Stimulated activated CD4-positive, alpha-beta T cell treated with anti-CD3 and anti-CD28 coated beads, TNF-alpha, amount 100 ng/mL, for 4 hours (primary cell): ENCODE results near the gene GTPBP4.

Experiments used
- DNase-seq, 3 experiments: peaks; one replicate each; pipeline ENCODE4 v3.0.0-alpha.2; 2020; ENCODE audit warnings: low read depth in 3 of 3

Gene GTPBP4

DNA sequence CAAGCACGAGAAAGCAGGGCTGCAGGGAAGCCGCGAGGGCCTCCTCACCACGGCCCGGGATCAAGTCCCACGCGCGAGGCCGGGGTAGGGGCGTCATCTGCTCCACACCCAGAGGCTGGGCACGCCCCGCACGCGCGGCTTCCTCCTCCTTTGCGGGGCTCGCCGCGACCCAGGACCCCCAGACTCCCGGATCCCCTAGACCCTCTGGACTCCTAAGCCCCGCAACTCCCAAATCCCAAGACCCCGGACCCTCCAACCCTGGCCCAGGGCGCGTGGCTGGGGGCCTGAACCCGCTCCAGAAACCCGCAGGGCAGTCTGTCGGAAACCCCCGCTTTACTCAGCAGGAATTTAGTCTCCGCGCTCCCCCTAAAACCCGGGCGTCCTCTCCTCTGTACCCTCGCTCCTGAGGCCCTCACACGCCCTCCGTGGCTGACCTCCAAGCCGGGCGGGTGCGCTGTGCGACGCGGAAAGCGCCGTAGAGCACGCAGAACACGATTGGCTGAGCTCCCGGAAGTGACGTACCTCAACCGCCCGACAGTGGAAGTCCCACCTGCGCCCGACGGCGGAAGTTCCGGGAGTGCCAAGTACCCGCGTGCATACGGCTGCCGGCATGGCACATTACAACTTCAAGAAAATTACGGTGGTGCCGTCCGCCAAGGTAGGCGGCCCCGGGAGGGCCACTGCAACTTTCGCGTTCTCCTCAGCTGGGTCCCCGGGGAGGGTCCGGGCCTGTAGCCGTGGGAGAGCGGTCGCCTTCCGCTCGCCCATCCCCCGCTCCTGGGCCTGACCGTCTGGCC lies at the start of gene GTPBP4:
Gene GTPBP4, plus strand, starts transcription at position 565 of the 797 bp plus-strand sequence. Its CDS starts 46 bp downstream, at position 611.
- peak; percentile 88 to 93 (median 93) for DNase-seq

GRCh38 chr10:938941-939678 lies 49.1 kb upstream of the GTPBP4 start:
- DNase-seq: no peak

GRCh38 chr10:943334-944033 lies 44.8 kb upstream of the GTPBP4 start:
- DNase-seq: no peak

GRCh38 chr10:944034-944831 lies 44.0 kb upstream of the GTPBP4 start:
- peak in 2 of 3 experiments; percentile 28 to 32 for DNase-seq

DNA sequence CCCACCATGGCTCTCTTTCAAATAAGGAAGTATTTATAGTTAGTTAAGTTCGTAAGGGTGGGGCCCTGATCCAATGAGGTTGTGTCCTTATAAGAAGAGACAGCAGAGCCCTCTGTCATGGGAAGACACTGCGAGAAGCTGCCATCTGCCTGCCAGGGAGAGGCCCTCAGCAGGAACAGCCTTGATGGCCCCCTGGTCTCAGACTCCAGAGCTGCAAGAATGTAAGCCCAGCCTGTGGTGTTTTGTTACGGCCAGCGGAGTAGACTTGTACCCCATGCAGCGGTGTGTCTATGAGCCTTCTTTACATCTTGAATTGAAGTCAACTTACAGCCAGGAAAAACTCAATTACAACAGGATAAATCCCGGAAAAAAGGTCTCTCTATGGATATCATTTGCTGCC lies 42.5 kb upstream of the GTPBP4 start:
- no peak for DNase-seq

DNA sequence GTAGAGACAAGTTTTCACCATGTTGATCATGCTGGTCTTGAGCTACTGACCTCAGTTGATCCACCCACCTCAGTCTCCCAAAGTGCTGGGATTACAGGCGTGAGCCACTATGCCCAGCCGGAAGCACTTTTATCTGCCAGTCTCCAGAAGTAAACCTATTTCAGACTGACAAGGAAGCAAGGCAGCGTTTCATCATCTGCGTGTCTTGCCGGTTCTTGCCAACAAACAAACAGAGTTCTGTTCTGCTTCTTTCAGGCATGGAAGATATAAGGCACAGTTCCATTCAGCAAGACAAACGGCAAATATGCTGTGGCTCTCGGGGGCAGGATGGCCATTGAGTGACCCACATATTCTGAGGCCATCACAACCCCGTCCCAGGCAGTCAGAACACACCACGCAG lies 41.2 kb upstream of the GTPBP4 start:
- no peak for DNase-seq

GRCh38 chr10:947881-948280 lies 40.4 kb upstream of the GTPBP4 start:
- DNase-seq: no peak

GRCh38 chr10:948347-948746 lies 39.9 kb upstream of the GTPBP4 start:
- no peak for DNase-seq

- no peak for DNase-seq
These were observed 38.8 kb upstream of the GTPBP4 start for GRCh38 chr10:949446-949845.

DNA sequence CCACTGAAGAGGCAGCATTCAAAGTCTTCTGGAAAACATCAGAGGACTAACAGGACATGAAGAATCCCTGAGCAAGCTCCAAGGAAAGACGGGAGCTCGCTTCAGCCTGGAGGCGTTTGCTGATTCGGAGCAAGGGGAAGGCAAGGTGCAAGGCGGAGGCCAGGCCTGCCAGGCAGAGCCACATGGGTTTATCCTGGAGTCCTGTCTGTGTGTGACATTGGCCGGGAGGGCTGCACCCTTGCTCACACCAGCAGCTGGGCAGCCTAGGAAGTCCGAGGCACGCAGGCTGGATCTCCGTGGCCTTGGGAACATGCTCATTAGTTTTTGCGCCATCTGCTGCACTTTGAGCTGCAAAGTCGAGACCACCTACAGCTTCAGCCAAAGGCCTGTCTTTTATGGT lies 34.4 kb upstream of the GTPBP4 start:
- DNase-seq: no peak

DNA sequence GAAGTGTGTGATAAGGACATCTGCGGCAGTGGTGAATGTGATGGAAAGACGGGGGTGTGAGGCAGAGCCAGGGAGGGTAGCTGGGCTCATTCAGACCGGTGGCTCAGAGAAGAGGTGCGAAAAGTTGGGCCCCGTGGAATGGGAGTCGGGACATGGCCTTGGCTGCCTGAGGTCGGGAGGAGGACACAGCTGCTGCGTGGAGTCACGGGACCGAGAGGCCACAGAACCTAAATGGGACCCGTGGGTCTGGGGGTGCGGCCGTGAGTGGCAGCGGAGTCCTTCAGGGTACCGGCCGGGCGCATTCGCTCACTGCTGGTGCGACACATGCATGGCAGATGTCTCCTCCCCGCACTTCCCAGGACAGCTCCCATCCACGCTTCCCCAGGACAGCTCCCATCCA lies 33.8 kb upstream of the GTPBP4 start:
- no peak for DNase-seq

- DNase-seq: no peak
These were observed 33.0 kb upstream of the GTPBP4 start for GRCh38 chr10:955127-955819.

DNA sequence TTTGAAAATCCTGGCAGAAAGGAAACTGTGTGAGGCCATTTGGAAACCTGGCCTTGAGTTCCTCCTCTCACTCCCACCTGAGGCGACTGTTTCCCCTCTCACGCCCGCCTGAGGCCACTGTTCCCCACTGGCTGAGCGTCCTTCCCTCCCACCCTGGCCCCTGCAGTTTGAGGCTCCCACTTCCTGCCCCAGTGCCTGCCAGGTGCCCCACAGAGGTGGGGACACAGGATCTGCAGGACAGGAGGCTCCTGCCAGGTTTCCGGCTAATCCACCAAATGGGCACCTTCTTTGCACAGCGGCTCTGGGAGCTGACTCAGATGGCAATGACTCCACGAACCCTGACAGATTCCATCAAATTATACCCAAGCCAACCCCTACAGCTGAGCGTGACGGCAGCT lies 32.4 kb upstream of the GTPBP4 start:
- DNase-seq: no peak

DNA sequence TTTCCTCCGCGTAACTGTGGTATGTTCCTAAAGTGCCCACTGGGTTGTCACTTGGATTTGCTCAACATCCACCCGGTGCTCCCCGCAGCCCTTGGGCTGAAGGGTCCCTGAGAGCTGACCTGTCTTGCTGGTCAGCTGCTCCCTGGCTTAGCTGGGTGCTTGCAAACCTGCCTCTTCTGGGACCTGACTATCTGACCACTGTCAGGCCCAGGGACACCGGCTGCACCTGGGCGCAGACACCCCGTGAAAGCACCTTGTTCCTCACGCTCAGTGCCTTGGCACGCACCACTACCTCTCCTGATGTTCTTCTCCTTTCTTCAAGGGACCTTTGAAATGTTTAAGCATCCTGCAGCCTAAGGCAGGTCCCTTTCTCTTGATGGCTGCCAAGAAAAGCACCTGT lies 30.1 kb upstream of the GTPBP4 start:
- no peak for DNase-seq

- DNase-seq: no peak
These were observed 29.4 kb upstream of the GTPBP4 start for GRCh38 chr10:958856-959255.

- DNase-seq: no peak
These were observed 25.9 kb upstream of the GTPBP4 start for GRCh38 chr10:962342-962741.

DNA sequence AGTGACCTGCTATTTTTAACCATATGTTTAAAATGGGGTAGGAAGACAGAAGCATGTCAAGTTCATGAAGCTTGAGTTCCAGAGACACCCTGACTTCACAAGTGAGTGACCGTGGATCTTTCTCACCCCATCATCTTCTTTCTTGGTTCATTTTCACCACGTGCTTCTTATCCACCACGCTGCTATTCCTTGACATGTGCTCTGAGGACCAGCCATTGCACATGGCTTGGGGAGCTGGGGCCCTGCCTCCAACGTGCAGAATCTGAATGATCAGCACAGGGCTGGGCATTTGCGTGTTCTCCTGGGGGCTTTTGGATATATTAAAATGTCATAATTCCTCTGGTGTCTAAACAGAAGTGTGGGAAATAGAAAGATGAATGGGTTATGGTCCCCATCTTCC lies 25.0 kb upstream of the GTPBP4 start:
- DNase-seq: no peak

GRCh38 chr10:963655-964054 lies 24.6 kb upstream of the GTPBP4 start:
- DNase-seq: no peak

DNA sequence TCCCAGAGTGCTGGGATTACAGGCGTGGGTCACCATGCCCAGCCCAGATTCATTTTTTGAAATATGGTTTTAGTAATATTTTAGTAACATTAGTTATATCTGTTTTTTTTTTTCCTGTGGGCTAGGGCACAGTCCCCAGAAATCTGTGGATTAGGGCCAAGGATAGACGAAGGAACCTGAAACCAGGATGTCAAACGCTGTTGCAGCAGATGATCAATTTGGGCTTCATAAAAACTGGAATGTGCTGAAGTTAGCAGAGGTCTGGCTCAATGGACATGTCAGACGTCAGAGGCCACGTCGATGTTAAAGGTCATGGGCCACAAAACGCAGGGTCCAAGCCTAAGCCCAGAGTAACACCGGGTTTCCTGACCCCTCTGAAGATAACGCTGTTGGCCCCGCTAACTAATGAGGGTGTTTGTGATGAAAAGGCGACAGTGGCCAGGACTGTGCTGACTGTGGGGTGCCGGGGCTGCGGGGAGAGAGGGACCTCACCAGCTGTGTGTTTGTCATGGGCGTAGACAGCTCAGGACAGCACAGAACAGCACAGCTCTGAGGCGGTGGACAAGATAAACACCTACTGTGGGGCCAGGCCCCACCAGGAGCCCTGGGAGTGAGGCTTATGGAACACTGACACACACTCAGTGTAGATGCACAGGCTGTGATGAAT lies 23.8 kb upstream of the GTPBP4 start:
- DNase-seq: no peak

DNA sequence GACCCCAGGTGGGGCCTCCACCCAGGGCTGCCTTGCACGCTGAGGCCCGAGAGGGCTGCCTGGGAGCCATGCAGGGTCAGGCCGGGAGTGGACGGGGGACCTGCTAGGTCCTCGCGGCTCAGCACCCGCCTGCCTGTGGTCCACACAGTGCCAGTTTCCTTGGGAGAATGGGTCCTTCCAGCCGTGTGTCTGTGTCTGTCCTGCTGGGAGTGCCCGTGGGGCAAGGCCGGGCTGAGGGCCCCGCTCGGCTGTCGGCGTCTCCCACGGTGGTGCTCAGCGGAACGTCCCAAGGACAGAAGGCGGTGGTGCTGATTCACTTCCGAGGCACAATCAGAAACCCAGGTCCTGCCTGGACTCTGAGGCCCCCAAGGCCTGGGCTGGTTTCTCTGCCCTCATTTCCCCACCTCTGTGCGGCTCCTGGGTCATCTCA lies 23.2 kb upstream of the GTPBP4 start:
- no peak for DNase-seq
